ENCODE measurements around the gene KRT76. TPM values are rescaled to one million over a fixed set of nuclear protein-coding genes. Genes with fewer than 3 reads are reported as not detected.

KRT76 gene
- total and polyA plus RNA-seq, 2 donors from 2014 or later: not detected

DNA sequence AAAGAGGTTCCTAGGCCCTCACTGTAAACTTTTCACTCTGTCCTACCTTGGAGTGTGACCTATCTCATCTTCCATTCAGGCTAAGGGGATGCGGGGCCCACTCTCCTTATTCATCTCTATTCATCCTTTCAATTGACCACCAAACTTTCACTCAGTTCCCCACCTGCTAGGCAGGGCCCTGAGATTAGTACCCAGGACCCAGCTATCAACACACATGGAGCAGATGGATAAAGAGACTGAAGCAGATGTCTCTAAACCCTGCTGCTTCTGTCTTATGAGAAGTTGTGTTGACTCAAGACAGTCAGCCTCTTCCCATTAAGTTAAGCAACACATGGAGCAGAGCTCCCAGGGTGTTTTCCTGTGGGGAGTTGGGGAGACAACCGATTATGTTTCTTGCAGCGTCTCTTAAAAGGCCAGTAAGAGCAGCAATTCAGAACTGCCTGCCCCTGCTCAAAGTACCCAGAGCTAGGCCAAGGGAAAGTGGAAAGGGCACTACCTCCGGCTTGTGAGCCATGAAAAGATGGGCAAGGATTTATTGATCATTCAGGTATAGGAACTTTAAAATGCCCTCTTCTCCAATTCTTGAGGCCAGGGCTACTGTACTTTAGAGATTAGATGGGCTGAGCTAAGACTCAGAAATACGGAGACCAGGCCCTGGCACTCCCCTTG lies 10.7 kb downstream of the KRT76 start:
- FAIRE-seq (no peak), DNase-seq (no peak)
- H3K9ac ChIP-seq (ENCODE audit: low read length in 3 of 3): no peak overlapping the region
- no peaks in the 10 kb centered on the region for H3K4me1 ChIP-seq (ENCODE audit: control insufficient read depth in 2 of 3, insufficient read depth in 2 of 3, low read depth in 1 of 3, low read length in 3 of 3)
- H3K9me3 ChIP-seq (ENCODE audit: control insufficient read depth in 2 of 3, insufficient read depth in 1 of 3, low read length in 3 of 3): peaks cover 0 to 2% (median 0%) of the 10 kb centered on the region in 3 donors
- no peaks in the 10 kb centered on the region for H3K27me3 ChIP-seq (ENCODE audit: control insufficient read depth, insufficient read depth, low read length)
- H3K4me3 ChIP-seq (ENCODE audit: low read length in 3 of 3): no peak overlapping the region
- no peaks in the 10 kb centered on the region for H3K36me3 ChIP-seq (ENCODE audit: control insufficient read depth in 2 of 3, insufficient read depth in 3 of 3, low read length in 3 of 3)
- intact Hi-C loops (cut with DNase I): no loop called here
- TF ChIP-seq, protein P1, sequence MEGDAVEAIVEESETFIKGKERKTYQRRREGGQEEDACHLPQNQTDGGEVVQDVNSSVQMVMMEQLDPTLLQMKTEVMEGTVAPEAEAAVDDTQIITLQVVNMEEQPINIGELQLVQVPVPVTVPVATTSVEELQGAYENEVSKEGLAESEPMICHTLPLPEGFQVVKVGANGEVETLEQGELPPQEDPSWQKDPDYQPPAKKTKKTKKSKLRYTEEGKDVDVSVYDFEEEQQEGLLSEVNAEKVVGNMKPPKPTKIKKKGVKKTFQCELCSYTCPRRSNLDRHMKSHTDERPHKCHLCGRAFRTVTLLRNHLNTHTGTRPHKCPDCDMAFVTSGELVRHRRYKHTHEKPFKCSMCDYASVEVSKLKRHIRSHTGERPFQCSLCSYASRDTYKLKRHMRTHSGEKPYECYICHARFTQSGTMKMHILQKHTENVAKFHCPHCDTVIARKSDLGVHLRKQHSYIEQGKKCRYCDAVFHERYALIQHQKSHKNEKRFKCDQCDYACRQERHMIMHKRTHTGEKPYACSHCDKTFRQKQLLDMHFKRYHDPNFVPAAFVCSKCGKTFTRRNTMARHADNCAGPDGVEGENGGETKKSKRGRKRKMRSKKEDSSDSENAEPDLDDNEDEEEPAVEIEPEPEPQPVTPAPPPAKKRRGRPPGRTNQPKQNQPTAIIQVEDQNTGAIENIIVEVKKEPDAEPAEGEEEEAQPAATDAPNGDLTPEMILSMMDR (IDR thresholded peaks at IDR 0.05; ENCODE audit: borderline replicate concordance, extremely low read depth, insufficient read depth): no peak
- no peak overlapping the region for H3K27ac ChIP-seq (ENCODE audit: low read depth in 2 of 2, low read length in 2 of 2)

DNA sequence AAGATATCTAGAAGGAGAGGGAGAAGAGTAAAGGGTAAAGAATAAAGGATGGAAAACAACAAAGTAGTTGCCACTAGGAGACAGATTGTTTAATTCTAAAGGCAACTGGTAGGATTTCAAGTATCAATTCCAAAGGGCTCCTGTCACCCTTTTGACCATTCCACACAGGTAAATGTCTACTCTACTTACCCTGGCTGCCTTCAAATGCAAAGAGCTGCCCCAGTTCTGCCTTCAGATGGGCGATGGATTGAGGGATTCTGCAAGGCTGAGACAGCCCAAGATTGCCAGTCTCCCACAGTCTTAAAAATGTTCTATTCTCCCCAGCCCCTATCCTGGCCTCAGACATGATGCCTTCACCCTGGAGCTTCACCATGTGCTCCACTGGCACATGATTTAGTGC lies 11.4 kb downstream of the KRT76 start:
- Histone ChIP-seq H3K9ac (ENCODE audit: low read length in 3 of 3) (no peak overlapping the region), H3K4me1 (ENCODE audit: control insufficient read depth in 2 of 3, insufficient read depth in 2 of 3, low read depth in 1 of 3, low read length in 3 of 3) (no peaks in the 10 kb centered on the region), H3K36me3 (ENCODE audit: control insufficient read depth in 2 of 3, insufficient read depth in 3 of 3, low read length in 3 of 3) (no peaks in the 10 kb centered on the region), H3K9me3 (ENCODE audit: control insufficient read depth in 2 of 3, insufficient read depth in 1 of 3, low read length in 3 of 3) (peaks cover 0 to 2% (median 0%) of the 10 kb centered on the region in 3 donors), H3K4me3 (ENCODE audit: low read length in 3 of 3) (no peak overlapping the region), H3K27ac (ENCODE audit: low read depth in 2 of 2, low read length in 2 of 2) (no peak overlapping the region), H3K27me3 (ENCODE audit: control insufficient read depth, insufficient read depth, low read length) (no peaks in the 10 kb centered on the region)
- FAIRE-seq (no peak), DNase-seq (no peak)
- TF ChIP-seq, protein P1 (IDR thresholded peaks at IDR 0.05; ENCODE audit: borderline replicate concordance, extremely low read depth, insufficient read depth): no peak
- intact Hi-C loops (cut with DNase I): no loop called here

DNA sequence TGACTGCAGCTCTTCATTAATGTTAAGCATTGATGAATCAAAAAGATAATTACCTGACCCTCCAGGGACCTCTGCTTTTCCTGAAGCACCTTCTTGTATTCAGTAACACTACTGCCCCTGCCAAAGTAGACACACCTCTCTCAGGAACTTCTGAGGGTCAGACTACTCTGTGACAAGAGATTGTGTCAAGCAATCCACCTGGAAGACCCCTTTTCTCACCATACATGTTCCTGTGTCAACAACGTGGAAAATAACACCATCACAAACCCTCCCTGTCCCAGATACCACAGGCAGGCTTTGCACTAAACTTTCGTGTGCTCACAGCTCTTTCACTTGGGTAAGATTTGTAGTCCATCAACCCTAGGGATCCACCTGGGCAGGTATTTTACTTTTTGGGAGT lies 13.2 kb downstream of the KRT76 start:
- FAIRE-seq (no peak), DNase-seq (no peak)
- no peak overlapping the region for H3K9ac ChIP-seq (ENCODE audit: low read length in 3 of 3)
- H3K4me1 ChIP-seq (ENCODE audit: control insufficient read depth in 2 of 3, insufficient read depth in 2 of 3, low read depth in 1 of 3, low read length in 3 of 3): no peaks in the 10 kb centered on the region
- H3K4me3 ChIP-seq (ENCODE audit: low read length in 3 of 3): no peak overlapping the region
- TF ChIP-seq, protein P1 (IDR thresholded peaks at IDR 0.05; ENCODE audit: borderline replicate concordance, extremely low read depth, insufficient read depth): no peak
- intact Hi-C loops (cut with DNase I): no loop called here
- H3K36me3 ChIP-seq (ENCODE audit: control insufficient read depth in 2 of 3, insufficient read depth in 3 of 3, low read length in 3 of 3): no peaks in the 10 kb centered on the region
- H3K27me3 ChIP-seq (ENCODE audit: control insufficient read depth, insufficient read depth, low read length): no peaks in the 10 kb centered on the region
- H3K9me3 ChIP-seq (ENCODE audit: control insufficient read depth in 2 of 3, insufficient read depth in 1 of 3, low read length in 3 of 3): peaks cover 0 to 2% (median 0%) of the 10 kb centered on the region in 3 donors
- H3K27ac ChIP-seq (ENCODE audit: low read depth in 2 of 2, low read length in 2 of 2): no peak overlapping the region

Data from kidney (tissue), 14 donors.